Activated naive CD4-positive, alpha-beta T cell treated with anti-CD3 and anti-CD28 coated beads, Interleukin-2, amount 10 ng/mL, durations not matched to agents 7 days and 5 days (primary cell): ENCODE results near the gene HLA-DQA2.
"Not testable (repeated sequence)": the region's sequence is repeated elsewhere in the genome, so short reads cannot be mapped to it uniquely, and the experiment has no call there.

ENCODE experiments used
- CTCF ChIA-PET: fragments of 350-600 bp; sonication (Branson Sonifier 250); formaldehyde crosslinking; loops from one replicate; lab custom pipeline; 2021; ENCODE audit warnings: antibody characterized with exemption; lab: Charles Lee
- DNase-seq: peaks from one replicate; pipeline ENCODE4 v3.0.0-alpha.2; 2020
- H3K27ac Mint-ChIP-seq: one replicate; pipeline ENCODE4 v1.8.0; 2021; ENCODE audit warnings: mild to moderate bottlenecking, moderate library complexity, mixed read lengths
- H3K27me3 Mint-ChIP-seq: one replicate; pipeline ENCODE4 v1.8.0; 2021; ENCODE audit warnings: mild to moderate bottlenecking, mixed read lengths
- H3K36me3 Mint-ChIP-seq: one replicate; pipeline ENCODE4 v1.8.0; 2021; ENCODE audit warnings: mixed read lengths
- H3K4me1 Mint-ChIP-seq: one replicate; pipeline ENCODE4 v1.8.0; 2021; ENCODE audit warnings: mixed read lengths
- H3K4me3 Mint-ChIP-seq: one replicate; pipeline ENCODE4 v1.8.0; 2021; ENCODE audit warnings: mild to moderate bottlenecking, moderate library complexity, mixed read lengths
- H3K9me3 Mint-ChIP-seq: one replicate; pipeline ENCODE4 v1.8.0; 2021; ENCODE audit warnings: mixed read lengths

The HLA-DQA2 gene

GRCh38 chr6:32752580-32752979 lies 11.4 kb downstream of the HLA-DQA2 start:
- Mint-ChIP-seq H3K9me3 (no peaks in the 10 kb centered on the region), H3K36me3 (no peaks in the 10 kb centered on the region), H3K27me3 (peaks cover 36% of the 10 kb centered on the region), H3K27ac (no peak overlapping the region), H3K4me3 (no peak overlapping the region), H3K4me1 (no peaks in the 10 kb centered on the region)
- DNase-seq: no peak
- CTCF ChIA-PET: no interaction called here

- H3K36me3 Mint-ChIP-seq: no peaks in the 10 kb centered on the region
- no peak overlapping the region for H3K27ac Mint-ChIP-seq
- DNase-seq: no peak
- no peaks in the 10 kb centered on the region for H3K4me1 Mint-ChIP-seq
- no peak overlapping the region for H3K4me3 Mint-ChIP-seq
- H3K27me3 Mint-ChIP-seq: peaks cover 65% of the 10 kb centered on the region
- CTCF ChIA-PET: interaction anchor here (0.7 kb wide), 1 partner anchor 26 kb away, joined by 3 read pairs; no protein-coding TSS in a partner anchor
- H3K9me3 Mint-ChIP-seq: no peaks in the 10 kb centered on the region
Measured at GRCh38 chr6:32759669-32760068, 18.5 kb downstream of the HLA-DQA2 start.

GRCh38 chr6:32761072-32761471 lies 19.9 kb downstream of the HLA-DQA2 start:
- CTCF ChIA-PET: no interaction called here
- no peaks in the 10 kb centered on the region for H3K9me3 Mint-ChIP-seq
- no peak overlapping the region for H3K27ac Mint-ChIP-seq
- no peak for DNase-seq
- H3K4me1 Mint-ChIP-seq: no peaks in the 10 kb centered on the region
- peaks cover 67% of the 10 kb centered on the region for H3K27me3 Mint-ChIP-seq
- H3K36me3 Mint-ChIP-seq: no peaks in the 10 kb centered on the region
- no peak overlapping the region for H3K4me3 Mint-ChIP-seq

- Mint-ChIP-seq H3K27ac (no peak overlapping the region), H3K9me3 (no peaks in the 10 kb centered on the region), H3K36me3 (no peaks in the 10 kb centered on the region), H3K27me3 (peaks cover 69% of the 10 kb centered on the region), H3K4me3 (no peak overlapping the region), H3K4me1 (no peaks in the 10 kb centered on the region)
- CTCF ChIA-PET: no interaction called here
- DNase-seq: no peak
Measured at GRCh38 chr6:32761548-32761947, 20.4 kb downstream of the HLA-DQA2 start.

DNA sequence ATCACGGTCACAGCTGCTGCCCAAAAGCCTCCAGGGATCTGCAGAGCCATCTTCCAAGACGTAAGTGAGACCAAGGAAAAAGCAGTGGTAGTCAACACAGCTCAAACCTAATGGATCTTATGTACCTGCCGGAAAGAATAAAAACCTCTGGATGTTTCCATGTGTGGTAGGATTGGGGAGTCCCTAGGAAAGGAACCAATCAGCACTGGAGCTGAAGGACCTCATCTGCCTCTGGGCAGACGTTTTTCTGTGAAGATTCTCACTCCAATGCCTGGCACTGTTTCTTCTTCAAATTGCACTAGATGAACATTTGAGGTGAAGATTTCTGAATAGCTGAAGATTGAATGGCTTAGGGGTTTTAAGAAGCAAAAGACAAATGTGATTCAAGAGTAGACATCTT lies 22.2 kb downstream of the HLA-DQA2 start, which contains the start of gene HLA-DQB2:
Gene HLA-DQB2 (minus strand): TSS at position 112 of the 400 bp plus-strand sequence. CDS start 62 bp downstream, at position 50.
- no peaks in the 10 kb centered on the region for H3K4me1 Mint-ChIP-seq
- H3K9me3 Mint-ChIP-seq: no peaks in the 10 kb centered on the region
- H3K27me3 Mint-ChIP-seq: peaks cover 64% of the 10 kb centered on the region
- H3K4me3 Mint-ChIP-seq: no peak within 1 kb of the TSS
- CTCF ChIA-PET: no interaction called here
- no peaks in the 10 kb centered on the region for H3K36me3 Mint-ChIP-seq
- no peak for DNase-seq
- no peak within 1 kb of the TSS for H3K27ac Mint-ChIP-seq

DNA sequence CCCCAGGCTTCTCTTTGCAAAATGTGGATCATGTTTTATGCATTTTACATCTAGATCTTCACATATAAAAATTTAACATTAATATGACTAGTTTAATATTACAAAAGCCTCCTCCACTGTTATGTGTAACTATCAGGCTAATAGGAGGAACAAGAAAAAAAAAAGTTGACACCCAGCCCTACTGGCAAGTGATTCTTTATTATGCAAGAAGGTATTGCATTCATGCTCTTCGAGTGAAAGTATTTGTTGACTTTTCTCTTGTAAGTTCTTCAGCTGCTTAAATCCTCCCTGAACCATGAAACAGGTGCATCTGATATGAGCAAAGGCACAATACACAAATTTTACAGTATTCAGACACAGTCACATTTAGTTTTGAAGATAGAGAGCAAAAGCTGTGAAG lies 22.9 kb downstream of the HLA-DQA2 start:
- Mint-ChIP-seq H3K36me3 (no peaks in the 10 kb centered on the region), H3K4me3 (no peak overlapping the region), H3K27me3 (peaks cover 58% of the 10 kb centered on the region)

GRCh38 chr6:32772656-32773055 lies 31.5 kb downstream of the HLA-DQA2 start:
- Mint-ChIP-seq H3K36me3 (no peaks in the 10 kb centered on the region), H3K4me3 (no peak overlapping the region), H3K9me3 (no peaks in the 10 kb centered on the region), H3K4me1 (peaks cover 2% of the 10 kb centered on the region), H3K27ac (no peak overlapping the region), H3K27me3 (peaks cover 30% of the 10 kb centered on the region)
- CTCF ChIA-PET: no interaction called here
- DNase-seq: no peak

More for the DNA sequence above, 22.9 kb downstream of the HLA-DQA2 start:
- no peaks in the 10 kb centered on the region for H3K9me3 Mint-ChIP-seq
- H3K27ac Mint-ChIP-seq: no peak overlapping the region
- H3K4me1 Mint-ChIP-seq: no peaks in the 10 kb centered on the region
- CTCF ChIA-PET: no interaction called here
- no peak for DNase-seq

- CTCF ChIA-PET: no interaction called here
- H3K27me3 Mint-ChIP-seq: peaks cover 37% of the 10 kb centered on the region
- no peak for DNase-seq
- H3K27ac Mint-ChIP-seq: no peak overlapping the region
- no peak overlapping the region for H3K4me3 Mint-ChIP-seq
- no peaks in the 10 kb centered on the region for H3K9me3 Mint-ChIP-seq
- no peaks in the 10 kb centered on the region for H3K36me3 Mint-ChIP-seq
- peaks cover 2% of the 10 kb centered on the region for H3K4me1 Mint-ChIP-seq
Measured at GRCh38 chr6:32774426-32774825, 33.2 kb downstream of the HLA-DQA2 start.

DNA sequence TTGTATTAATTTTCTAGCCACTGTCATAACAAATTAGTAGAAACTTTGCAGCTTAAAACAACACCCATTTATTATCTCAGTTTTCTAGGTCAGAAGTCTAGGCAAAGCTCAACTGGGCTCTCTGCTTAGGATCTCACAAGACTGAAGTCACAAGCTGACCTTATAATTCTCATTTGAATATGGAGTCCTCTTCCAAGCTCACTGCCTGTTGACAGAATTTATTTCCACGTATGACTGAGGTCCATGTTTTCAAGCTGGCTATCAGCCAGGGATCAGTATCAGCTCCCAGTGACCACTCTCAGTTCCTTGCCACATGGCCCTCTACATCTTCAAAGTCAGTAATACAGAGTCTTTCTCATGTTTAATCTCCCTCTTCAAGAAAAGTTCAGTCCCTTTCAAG lies 33.9 kb downstream of the HLA-DQA2 start:
- no peak for DNase-seq
- Mint-ChIP-seq H3K27ac (no peak overlapping the region), H3K4me3 (no peak overlapping the region), H3K36me3 (no peaks in the 10 kb centered on the region), H3K27me3 (peaks cover 40% of the 10 kb centered on the region), H3K4me1 (peaks cover 2% of the 10 kb centered on the region), H3K9me3 (no peaks in the 10 kb centered on the region)
- CTCF ChIA-PET: no interaction called here

- peaks cover 3% of the 10 kb centered on the region for H3K9me3 Mint-ChIP-seq
- H3K27ac Mint-ChIP-seq: no peak overlapping the region
- CTCF ChIA-PET: no interaction called here
Measured at GRCh38 chr6:32779036-32779435, 37.8 kb downstream of the HLA-DQA2 start.

GRCh38 chr6:32782923-32783322 lies 41.7 kb downstream of the HLA-DQA2 start:
- H3K9me3 Mint-ChIP-seq, H3K4me3 Mint-ChIP-seq, DNase-seq, H3K4me1 Mint-ChIP-seq, H3K27ac Mint-ChIP-seq, H3K36me3 Mint-ChIP-seq: not testable (repeated sequence)
- CTCF ChIA-PET: interaction anchor here (0.7 kb wide), 1 partner anchor 86 kb away, joined by 4 read pairs; no protein-coding TSS in a partner anchor
- H3K27me3 Mint-ChIP-seq: peaks cover 51% of the 10 kb centered on the region

More at GRCh38 chr6:32779036-32779435, 37.8 kb downstream of the HLA-DQA2 start:
- Mint-ChIP-seq H3K27me3 (peaks cover 45% of the 10 kb centered on the region), H3K4me1 (no peaks in the 10 kb centered on the region), H3K4me3 (no peak overlapping the region), H3K36me3 (no peaks in the 10 kb centered on the region)
- no peak for DNase-seq

GRCh38 chr6:32785781-32786533 lies 44.8 kb downstream of the HLA-DQA2 start:
- peaks cover 3% of the 10 kb centered on the region for H3K9me3 Mint-ChIP-seq
- CTCF ChIA-PET: interaction anchor here (0.6 to 4.7 kb wide), 28 partner anchors 8 to 888 kb away, joined by 3 to 39 read pairs (median 4); partner anchors contain the start of gene HLA-DQA1
- no peak overlapping the region for H3K27ac Mint-ChIP-seq
- peak; percentile 45 for DNase-seq
- peaks cover 45% of the 10 kb centered on the region for H3K27me3 Mint-ChIP-seq
- no peak overlapping the region for H3K4me3 Mint-ChIP-seq
- no peaks in the 10 kb centered on the region for H3K36me3 Mint-ChIP-seq
- no peaks in the 10 kb centered on the region for H3K4me1 Mint-ChIP-seq

DNA sequence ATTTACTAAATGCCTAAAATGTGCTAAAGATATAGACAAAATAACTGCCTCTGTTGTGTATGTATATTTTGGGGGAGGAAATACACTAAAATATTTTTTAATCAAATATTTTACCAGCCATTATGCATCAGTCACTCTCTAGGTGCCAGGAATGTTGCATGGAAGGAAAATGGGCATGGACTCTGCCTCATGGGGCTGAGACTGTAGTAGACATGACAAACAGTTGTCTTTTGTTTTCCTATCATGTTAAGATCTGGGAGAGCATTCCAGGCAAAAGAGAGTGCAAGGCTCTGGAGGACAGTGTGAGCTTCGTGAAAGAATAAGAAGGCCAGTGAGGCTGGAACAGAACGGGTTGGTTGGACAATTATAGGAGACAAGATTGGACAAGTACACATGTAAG lies 49.1 kb downstream of the HLA-DQA2 start:
- DNase-seq: no peak
- CTCF ChIA-PET: no interaction called here
- H3K27me3 Mint-ChIP-seq: peaks cover 72% of the 10 kb centered on the region
- no peak overlapping the region for H3K27ac Mint-ChIP-seq
- H3K36me3 Mint-ChIP-seq: no peaks in the 10 kb centered on the region
- H3K4me3 Mint-ChIP-seq: no peak overlapping the region
- no peaks in the 10 kb centered on the region for H3K9me3 Mint-ChIP-seq
- H3K4me1 Mint-ChIP-seq: peaks cover 18% of the 10 kb centered on the region

DNA sequence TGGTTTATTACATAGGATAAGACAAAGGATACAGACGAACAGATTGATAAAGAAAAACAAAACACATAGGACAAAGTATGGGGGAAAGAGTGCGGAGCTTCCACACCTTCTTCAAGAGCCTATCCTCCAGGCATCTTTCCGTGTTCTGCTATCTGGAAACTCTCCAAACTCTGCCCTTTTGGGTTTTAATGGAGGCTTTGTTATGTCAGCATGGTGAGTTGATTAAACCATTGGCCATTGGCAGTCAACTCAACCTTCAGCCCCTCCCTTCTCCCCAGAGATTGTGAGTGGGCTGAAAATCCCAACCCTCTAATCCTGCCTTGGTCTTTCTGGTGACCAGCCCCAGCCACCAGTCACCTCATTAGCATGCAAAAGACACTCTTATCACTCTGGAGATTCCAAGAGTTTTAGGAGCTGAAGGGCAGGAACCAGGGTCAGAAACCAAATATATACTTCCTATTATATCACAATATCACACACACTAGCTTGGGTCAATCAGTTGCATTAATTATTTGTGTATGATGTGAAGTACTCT lies 51.8 kb downstream of the HLA-DQA2 start:
- Mint-ChIP-seq H3K9me3 (no peaks in the 10 kb centered on the region), H3K27ac (no peak overlapping the region), H3K4me1 (peaks cover 33% of the 10 kb centered on the region), H3K36me3 (no peaks in the 10 kb centered on the region), H3K4me3 (no peak overlapping the region), H3K27me3 (peaks cover 61% of the 10 kb centered on the region)
- DNase-seq: no peak
- CTCF ChIA-PET: interaction anchor here (1.6 to 3.1 kb wide), 4 partner anchors 7 to 380 kb away, joined by 5 to 14 read pairs (median 10); no protein-coding TSS in a partner anchor

- CTCF ChIA-PET: interaction anchor here (1.0 to 3.1 kb wide), 6 partner anchors 9 to 382 kb away, joined by 3 to 14 read pairs (median 4); no protein-coding TSS in a partner anchor
- Mint-ChIP-seq H3K27ac (no peak overlapping the region), H3K4me1 (peaks cover 33% of the 10 kb centered on the region), H3K4me3 (no peak overlapping the region), H3K27me3 (peaks cover 61% of the 10 kb centered on the region), H3K36me3 (peaks cover 1% of the 10 kb centered on the region), H3K9me3 (peaks cover 6% of the 10 kb centered on the region)
- no peak for DNase-seq
Measured at GRCh38 chr6:32794510-32794909, 53.3 kb downstream of the HLA-DQA2 start.
